Left colon (tissue), 2 donors: Measurements from ENCODE around the gene ZNF778. TPM values are rescaled to one million over a fixed set of nuclear protein-coding genes. Genes with fewer than 3 reads are reported as not detected.

Experiments used
- ATAC-seq: fragments of 200-7000 bp; cut with Tn5 transposase; one replicate; pipeline ENCODE4 v1.9.1; 2020; ENCODE audit warnings: mild to moderate bottlenecking, moderate library complexity
- DNase-seq, 2 donors: peaks; one replicate each; pipeline ENCODE4 v3.0.0-alpha.2; 2020
- intact Hi-C, 2 donors: fragments of 100-400 bp; cut with DNase I in 1 of 2; cut with micrococcal nuclease in 1 of 2; formaldehyde crosslinking; loops; one replicate each; pipeline versions ENCODE4 v1.11.2 to v1.14.0; 2022; cut with DNase I, micrococcal nuclease
- total RNA-seq, 2 donors: library from RNA; stranded (reverse); fragmentation: NEBNext Ultra II Directional; extraction: Animal tissue kit (Norgen Biotek cat#: 25700); gene quantifications; one replicate each; pipeline ENCODE4 v1.2.1, GENCODE V29; 2021
- donor health status: DM: no; HTN: no; CAD: no.
- donor health status: DM: yes; HTN: yes; CAD: no.

Gene ZNF778
- total RNA-seq, 2 donors from 2014 or later, result 4.4 to 7.0 TPM

GRCh38 chr16:89201439-89202377 lies 15.8 kb upstream of the ZNF778 start:
- intact Hi-C loops, result no loop called here
- ATAC-seq (peak; percentile 94), DNase-seq (peak; percentile 73 to 90)

GRCh38 chr16:89202422-89203215 lies 14.9 kb upstream of the ZNF778 start:
- intact Hi-C loops, result no loop called here
- ATAC-seq, result no peak
- no peak for DNase-seq

GRCh38 chr16:89207993-89208392 lies 9.5 kb upstream of the ZNF778 start:
- ATAC-seq (no peak), DNase-seq (no peak)
- intact Hi-C loops, result no loop called here

- ATAC-seq (peak; percentile 59), DNase-seq (no peak)
- intact Hi-C loops, result loop anchor here in 1 of 2 donors (10.0 kb wide), 1 partner anchor 265 kb away; no protein-coding TSS in a partner anchor
Measured at GRCh38 chr16:89209522-89210044, 7.9 kb upstream of the ZNF778 start.

GRCh38 chr16:89210165-89210903 lies 7.2 kb upstream of the ZNF778 start:
- DNase-seq (no peak), ATAC-seq (no peak)
- intact Hi-C loops, result loop anchor here in 1 of 2 donors (10.0 kb wide), 1 partner anchor 266 kb away; no protein-coding TSS in a partner anchor

GRCh38 chr16:89210904-89211515 lies 6.5 kb upstream of the ZNF778 start:
- intact Hi-C loops, result loop anchor here in 1 of 2 donors (10.0 kb wide), 1 partner anchor 266 kb away; no protein-coding TSS in a partner anchor
- ATAC-seq (peak; percentile 74), DNase-seq (no peak)

GRCh38 chr16:89216315-89217137 lies 977 bp upstream of the ZNF778 start:
- ATAC-seq (peak; percentile 78), DNase-seq (peak; percentile 79 to 90)
- intact Hi-C loops, result loop anchor here in 1 of 2 donors (10.0 kb wide), 1 partner anchor 272 kb away; no protein-coding TSS in a partner anchor

GRCh38 chr16:89217138-89217387 lies 440 bp upstream of the ZNF778 start:
- intact Hi-C loops, result loop anchor here in 1 of 2 donors (10.0 kb wide), 1 partner anchor 272 kb away; no protein-coding TSS in a partner anchor

GRCh38 chr16:89219365-89219764 lies 1.9 kb downstream of the ZNF778 start:
- intact Hi-C loops, result loop anchor here in 1 of 2 donors (10.0 kb wide), 1 partner anchor 275 kb away; no protein-coding TSS in a partner anchor
- no peak for DNase-seq
- ATAC-seq, result no peak

More at GRCh38 chr16:89217138-89217387, 440 bp upstream of the ZNF778 start:
- ATAC-seq (no peak), DNase-seq (no peak)

GRCh38 chr16:89221604-89222003 lies 4.1 kb downstream of the ZNF778 start:
- intact Hi-C loops, result no loop called here
- DNase-seq (no peak), ATAC-seq (no peak)

- no peak for ATAC-seq
- intact Hi-C loops, result no loop called here
- no peak for DNase-seq
Measured at GRCh38 chr16:89222931-89223330, 5.4 kb downstream of the ZNF778 start.

GRCh38 chr16:89224665-89225064 lies 7.2 kb downstream of the ZNF778 start:
- intact Hi-C loops, result no loop called here
- DNase-seq (no peak), ATAC-seq (no peak)

- DNase-seq (no peak), ATAC-seq (no peak)
- intact Hi-C loops, result no loop called here
Measured at GRCh38 chr16:89230255-89230654, 12.8 kb downstream of the ZNF778 start.

- intact Hi-C loops, result no loop called here
- ATAC-seq (no peak), DNase-seq (no peak)
Measured at GRCh38 chr16:89232107-89232506, 14.6 kb downstream of the ZNF778 start.

- no peak for ATAC-seq
- intact Hi-C loops, result no loop called here
Measured at GRCh38 chr16:89233678-89234490, 16.4 kb downstream of the ZNF778 start.

GRCh38 chr16:89237733-89238132 lies 20.2 kb downstream of the ZNF778 start:
- intact Hi-C loops, result no loop called here
- DNase-seq (no peak), ATAC-seq (no peak)

More at GRCh38 chr16:89233678-89234490, 16.4 kb downstream of the ZNF778 start:
- no peak for DNase-seq
